SK-N-SH treated with all-trans-retinoic acid at 6 μM for 48 hours (cell line): ENCODE data around the gene GTF2A1.
A peak's percentile ranks its signal among the peaks of the same experiment; 100 is the strongest.

Source experiments
- ATAC-seq: fragments of 200-7000 bp; cut with Tn5 transposase; 3 replicates; pipeline ENCODE4 v1.9.1; 2020; ENCODE audit warnings: mild to moderate bottlenecking, moderate library complexity
- CSDC2 ChIP-seq: fragments of 250-450 bp; sonication (Bioruptor Pico); IDR thresholded peaks from 2 replicates; pipeline ENCODE4 v1.5.0; 2020; ENCODE audit warnings: mild to moderate bottlenecking, moderate library complexity
- ESRRG ChIP-seq: fragments of 250-450 bp; sonication (Bioruptor Pico); IDR thresholded peaks from 2 replicates; pipeline ENCODE4 v1.6.1; 2021; ENCODE audit warnings: mild to moderate bottlenecking
- GLIS3 ChIP-seq: fragments of 250-450 bp; sonication (Bioruptor Pico); IDR thresholded peaks from 2 replicates; pipeline ENCODE4 v1.5.0; 2020; ENCODE audit warnings: mild to moderate bottlenecking, moderate library complexity
- ISL1 ChIP-seq: fragments of 250-450 bp; sonication (Bioruptor Pico); IDR thresholded peaks from 2 replicates; pipeline ENCODE4 v2.1.2; 2022; ENCODE audit warnings: mild to moderate bottlenecking, moderate library complexity
- OSR1 ChIP-seq: fragments of 250-450 bp; sonication (Bioruptor Pico); IDR thresholded peaks from 2 replicates; pipeline ENCODE4 v1.8.0; 2022; ENCODE audit warnings: moderate library complexity, mild to moderate bottlenecking, inconsistent platforms
- PPARA ChIP-seq: fragments of 250-450 bp; sonication (Bioruptor Pico); IDR thresholded peaks from 2 replicates; pipeline ENCODE4 v1.5.0; 2020; ENCODE audit warnings: mild to moderate bottlenecking, borderline replicate concordance
- RARB ChIP-seq: fragments of 250-450 bp; sonication (Bioruptor Pico); IDR thresholded peaks from 2 replicates; pipeline ENCODE4 v1.8.0; 2021; ENCODE audit warnings: mild to moderate bottlenecking, moderate library complexity
- SNAI2 ChIP-seq: fragments of 250-450 bp; sonication (Bioruptor Pico); IDR thresholded peaks from 2 replicates; pipeline ENCODE4 v1.5.0; 2020; ENCODE audit warnings: mild to moderate bottlenecking, moderate library complexity
- TCF4 ChIP-seq: fragments of 250-450 bp; sonication (Bioruptor Pico); IDR thresholded peaks from 2 replicates; pipeline ENCODE4 v1.8.0; 2021; ENCODE audit warnings: mild to moderate bottlenecking, moderate library complexity, borderline replicate concordance
- TOX ChIP-seq: fragments of 250-450 bp; sonication (Bioruptor Pico); IDR thresholded peaks from 2 replicates; pipeline ENCODE4 v1.8.0; 2021; ENCODE audit warnings: mild to moderate bottlenecking, moderate library complexity, borderline replicate concordance
- ZC3H10 ChIP-seq: fragments of 250-450 bp; sonication (Bioruptor Pico); IDR thresholded peaks from 2 replicates; pipeline ENCODE4 v1.5.1; 2021; ENCODE audit warnings: mild to moderate bottlenecking, moderate library complexity
- ZFP3 ChIP-seq: fragments of 250-450 bp; sonication (Bioruptor Pico); IDR thresholded peaks from 2 replicates; pipeline ENCODE4 v1.5.0; 2020; ENCODE audit warnings: mild to moderate bottlenecking, moderate library complexity
- ZNF565 ChIP-seq: fragments of 450-650 bp; formaldehyde crosslinking; conservative IDR thresholded peaks from 2 replicates; pipeline ENCODE4 v1.5.0; 2020; ENCODE audit warnings: low read depth, mild to moderate bottlenecking, moderate library complexity
- ZNF70 ChIP-seq: fragments of 450-650 bp; formaldehyde crosslinking; IDR thresholded peaks from 2 replicates; pipeline ENCODE4 v1.5.0; 2020; ENCODE audit warnings: mild to moderate bottlenecking, moderate library complexity
- ZNF8 ChIP-seq: fragments of 450-650 bp; formaldehyde crosslinking; IDR thresholded peaks from 2 replicates; pipeline ENCODE4 v1.5.0; 2020; ENCODE audit warnings: mild to moderate bottlenecking, moderate library complexity
- TF ChIP-seq, protein P1 (sequence below): fragments of 250-450 bp; sonication (Bioruptor Pico); IDR thresholded peaks from 2 replicates; pipeline ENCODE4 v1.5.1; 2021; ENCODE audit warnings: mild to moderate bottlenecking, moderate library complexity
- TF ChIP-seq, protein P2 (sequence below): fragments of 250-450 bp; sonication (Bioruptor Pico); IDR thresholded peaks from 2 replicates; pipeline ENCODE4 v1.8.0; 2020; ENCODE audit warnings: mild to moderate bottlenecking, moderate library complexity, borderline replicate concordance
- TF ChIP-seq, protein P3 (sequence below): fragments of 250-450 bp; sonication (Bioruptor Pico); IDR thresholded peaks from 2 replicates; pipeline ENCODE4 v1.8.0; 2021; ENCODE audit warnings: low read depth, mild to moderate bottlenecking, moderate library complexity, borderline replicate concordance
- TF ChIP-seq, protein P4 (sequence below): fragments of 250-450 bp; sonication (Bioruptor Pico); IDR thresholded peaks from 2 replicates; pipeline ENCODE4 v1.5.0; 2020; ENCODE audit warnings: mild to moderate bottlenecking, moderate library complexity
- TF ChIP-seq, protein P5 (sequence below): fragments of 250-450 bp; sonication (Bioruptor Pico); IDR thresholded peaks from 2 replicates; pipeline ENCODE4 v1.5.1; 2020; ENCODE audit warnings: low read depth, mild to moderate bottlenecking, moderate library complexity

The GTF2A1 gene

DNA sequence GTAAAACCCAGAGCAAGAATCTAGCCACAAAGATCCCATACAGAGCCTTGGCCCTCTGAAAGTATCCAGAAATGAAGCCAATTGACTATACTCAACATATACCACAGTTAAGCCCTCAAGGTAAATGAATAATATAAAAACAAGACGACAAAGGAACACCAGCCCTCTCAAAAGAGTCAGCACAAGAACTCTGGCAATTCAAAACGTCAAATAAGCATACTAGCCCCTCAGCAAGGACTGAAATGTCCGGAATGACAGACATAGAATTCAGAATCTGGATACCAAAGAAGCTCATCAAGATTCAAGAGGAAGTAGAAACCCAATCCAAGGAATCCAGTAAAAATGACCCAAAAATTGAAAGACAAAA, 49.9 kb downstream of the GTF2A1 start:
- ATAC-seq, result no peak
- no peak for TF ChIP-seq OSR1 (CRISPR knock-in tag)
- TF ChIP-seq, protein P1, sequence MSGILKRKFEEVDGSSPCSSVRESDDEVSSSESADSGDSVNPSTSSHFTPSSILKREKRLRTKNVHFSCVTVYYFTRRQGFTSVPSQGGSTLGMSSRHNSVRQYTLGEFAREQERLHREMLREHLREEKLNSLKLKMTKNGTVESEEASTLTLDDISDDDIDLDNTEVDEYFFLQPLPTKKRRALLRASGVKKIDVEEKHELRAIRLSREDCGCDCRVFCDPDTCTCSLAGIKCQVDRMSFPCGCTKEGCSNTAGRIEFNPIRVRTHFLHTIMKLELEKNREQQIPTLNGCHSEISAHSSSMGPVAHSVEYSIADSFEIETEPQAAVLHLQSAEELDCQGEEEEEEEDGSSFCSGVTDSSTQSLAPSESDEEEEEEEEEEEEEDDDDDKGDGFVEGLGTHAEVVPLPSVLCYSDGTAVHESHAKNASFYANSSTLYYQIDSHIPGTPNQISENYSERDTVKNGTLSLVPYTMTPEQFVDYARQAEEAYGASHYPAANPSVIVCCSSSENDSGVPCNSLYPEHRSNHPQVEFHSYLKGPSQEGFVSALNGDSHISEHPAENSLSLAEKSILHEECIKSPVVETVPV, result no peak

DNA sequence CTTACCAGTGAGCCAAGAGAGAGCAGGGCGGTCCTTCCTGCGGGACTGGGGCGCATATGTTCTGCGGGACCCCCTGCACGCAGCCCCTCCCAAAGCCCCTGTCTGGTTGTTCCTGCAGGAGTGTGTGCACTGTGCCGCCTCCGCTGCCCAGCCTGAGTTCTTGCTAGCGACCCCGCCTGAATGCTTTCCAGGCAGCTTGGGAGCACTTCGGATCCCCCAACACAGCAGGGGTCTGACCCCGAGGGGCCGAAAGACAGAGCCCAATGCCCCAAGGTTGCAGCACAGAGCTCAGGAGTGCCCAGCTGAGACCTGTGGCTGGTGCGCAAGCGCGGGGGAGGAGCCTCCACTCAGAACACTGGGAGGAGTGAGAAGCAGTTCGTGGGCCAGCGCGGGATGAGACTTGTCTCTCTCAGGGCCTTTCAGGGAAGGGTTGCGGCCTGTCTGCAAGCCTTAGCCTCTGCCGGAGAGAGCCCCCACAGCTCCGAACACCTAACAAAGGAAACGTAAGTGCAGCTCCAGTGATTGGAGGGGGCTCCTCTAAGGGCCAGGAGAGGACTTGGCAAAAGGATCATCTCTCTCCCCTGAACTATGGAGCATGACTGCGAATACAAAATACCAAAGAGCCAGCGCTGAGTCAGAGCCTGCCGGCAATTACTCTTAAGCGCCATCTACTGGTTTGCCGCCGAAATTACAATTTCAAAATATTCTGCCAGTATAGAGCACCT, 50.5 kb downstream of the GTF2A1 start:
- peak; percentile 100 for ATAC-seq
- no peak for TF ChIP-seq TCF4 (CRISPR knock-in tag)
- no peak for TF ChIP-seq GLIS3 (CRISPR knock-in tag)
- TF ChIP-seq PPARA (CRISPR knock-in tag), result no peak
- TF ChIP-seq, protein P1, result no peak
- no peak for TF ChIP-seq ZNF565 (CRISPR knock-in tag)
- TF ChIP-seq RARB (CRISPR knock-in tag), result no peak
- TF ChIP-seq, protein P2, sequence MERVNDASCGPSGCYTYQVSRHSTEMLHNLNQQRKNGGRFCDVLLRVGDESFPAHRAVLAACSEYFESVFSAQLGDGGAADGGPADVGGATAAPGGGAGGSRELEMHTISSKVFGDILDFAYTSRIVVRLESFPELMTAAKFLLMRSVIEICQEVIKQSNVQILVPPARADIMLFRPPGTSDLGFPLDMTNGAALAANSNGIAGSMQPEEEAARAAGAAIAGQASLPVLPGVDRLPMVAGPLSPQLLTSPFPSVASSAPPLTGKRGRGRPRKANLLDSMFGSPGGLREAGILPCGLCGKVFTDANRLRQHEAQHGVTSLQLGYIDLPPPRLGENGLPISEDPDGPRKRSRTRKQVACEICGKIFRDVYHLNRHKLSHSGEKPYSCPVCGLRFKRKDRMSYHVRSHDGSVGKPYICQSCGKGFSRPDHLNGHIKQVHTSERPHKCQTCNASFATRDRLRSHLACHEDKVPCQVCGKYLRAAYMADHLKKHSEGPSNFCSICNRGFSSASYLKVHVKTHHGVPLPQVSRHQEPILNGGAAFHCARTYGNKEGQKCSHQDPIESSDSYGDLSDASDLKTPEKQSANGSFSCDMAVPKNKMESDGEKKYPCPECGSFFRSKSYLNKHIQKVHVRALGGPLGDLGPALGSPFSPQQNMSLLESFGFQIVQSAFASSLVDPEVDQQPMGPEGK (CRISPR knock-in tag), result no peak
- TF ChIP-seq ISL1 (CRISPR knock-in tag), result no peak
- TF ChIP-seq CSDC2 (CRISPR knock-in tag), result no peak
- TF ChIP-seq ZNF70 (CRISPR knock-in tag), result no peak
- no peak for TF ChIP-seq ZNF8
- no peak for TF ChIP-seq SNAI2 (CRISPR knock-in tag)
- TF ChIP-seq, protein P3, sequence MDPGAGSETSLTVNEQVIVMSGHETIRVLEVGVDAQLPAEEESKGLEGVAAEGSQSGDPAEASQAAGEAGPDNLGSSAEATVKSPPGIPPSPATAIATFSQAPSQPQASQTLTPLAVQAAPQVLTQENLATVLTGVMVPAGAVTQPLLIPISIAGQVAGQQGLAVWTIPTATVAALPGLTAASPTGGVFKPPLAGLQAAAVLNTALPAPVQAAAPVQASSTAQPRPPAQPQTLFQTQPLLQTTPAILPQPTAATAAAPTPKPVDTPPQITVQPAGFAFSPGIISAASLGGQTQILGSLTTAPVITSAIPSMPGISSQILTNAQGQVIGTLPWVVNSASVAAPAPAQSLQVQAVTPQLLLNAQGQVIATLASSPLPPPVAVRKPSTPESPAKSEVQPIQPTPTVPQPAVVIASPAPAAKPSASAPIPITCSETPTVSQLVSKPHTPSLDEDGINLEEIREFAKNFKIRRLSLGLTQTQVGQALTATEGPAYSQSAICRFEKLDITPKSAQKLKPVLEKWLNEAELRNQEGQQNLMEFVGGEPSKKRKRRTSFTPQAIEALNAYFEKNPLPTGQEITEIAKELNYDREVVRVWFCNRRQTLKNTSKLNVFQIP (CRISPR knock-in tag), result no peak
- no peak for TF ChIP-seq TOX (CRISPR knock-in tag)
- TF ChIP-seq, protein P4, sequence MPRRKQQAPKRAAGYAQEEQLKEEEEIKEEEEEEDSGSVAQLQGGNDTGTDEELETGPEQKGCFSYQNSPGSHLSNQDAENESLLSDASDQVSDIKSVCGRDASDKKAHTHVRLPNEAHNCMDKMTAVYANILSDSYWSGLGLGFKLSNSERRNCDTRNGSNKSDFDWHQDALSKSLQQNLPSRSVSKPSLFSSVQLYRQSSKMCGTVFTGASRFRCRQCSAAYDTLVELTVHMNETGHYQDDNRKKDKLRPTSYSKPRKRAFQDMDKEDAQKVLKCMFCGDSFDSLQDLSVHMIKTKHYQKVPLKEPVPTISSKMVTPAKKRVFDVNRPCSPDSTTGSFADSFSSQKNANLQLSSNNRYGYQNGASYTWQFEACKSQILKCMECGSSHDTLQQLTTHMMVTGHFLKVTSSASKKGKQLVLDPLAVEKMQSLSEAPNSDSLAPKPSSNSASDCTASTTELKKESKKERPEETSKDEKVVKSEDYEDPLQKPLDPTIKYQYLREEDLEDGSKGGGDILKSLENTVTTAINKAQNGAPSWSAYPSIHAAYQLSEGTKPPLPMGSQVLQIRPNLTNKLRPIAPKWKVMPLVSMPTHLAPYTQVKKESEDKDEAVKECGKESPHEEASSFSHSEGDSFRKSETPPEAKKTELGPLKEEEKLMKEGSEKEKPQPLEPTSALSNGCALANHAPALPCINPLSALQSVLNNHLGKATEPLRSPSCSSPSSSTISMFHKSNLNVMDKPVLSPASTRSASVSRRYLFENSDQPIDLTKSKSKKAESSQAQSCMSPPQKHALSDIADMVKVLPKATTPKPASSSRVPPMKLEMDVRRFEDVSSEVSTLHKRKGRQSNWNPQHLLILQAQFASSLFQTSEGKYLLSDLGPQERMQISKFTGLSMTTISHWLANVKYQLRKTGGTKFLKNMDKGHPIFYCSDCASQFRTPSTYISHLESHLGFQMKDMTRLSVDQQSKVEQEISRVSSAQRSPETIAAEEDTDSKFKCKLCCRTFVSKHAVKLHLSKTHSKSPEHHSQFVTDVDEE (CRISPR knock-in tag), result no peak
- TF ChIP-seq ZC3H10 (CRISPR knock-in tag), result no peak
- TF ChIP-seq ESRRG, result no peak
- TF ChIP-seq, protein P5, sequence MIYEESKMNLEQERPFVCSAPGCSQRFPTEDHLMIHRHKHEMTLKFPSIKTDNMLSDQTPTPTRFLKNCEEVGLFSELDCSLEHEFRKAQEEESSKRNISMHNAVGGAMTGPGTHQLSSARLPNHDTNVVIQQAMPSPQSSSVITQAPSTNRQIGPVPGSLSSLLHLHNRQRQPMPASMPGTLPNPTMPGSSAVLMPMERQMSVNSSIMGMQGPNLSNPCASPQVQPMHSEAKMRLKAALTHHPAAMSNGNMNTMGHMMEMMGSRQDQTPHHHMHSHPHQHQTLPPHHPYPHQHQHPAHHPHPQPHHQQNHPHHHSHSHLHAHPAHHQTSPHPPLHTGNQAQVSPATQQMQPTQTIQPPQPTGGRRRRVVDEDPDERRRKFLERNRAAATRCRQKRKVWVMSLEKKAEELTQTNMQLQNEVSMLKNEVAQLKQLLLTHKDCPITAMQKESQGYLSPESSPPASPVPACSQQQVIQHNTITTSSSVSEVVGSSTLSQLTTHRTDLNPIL (CRISPR knock-in tag), result no peak
- TF ChIP-seq ZFP3 (CRISPR knock-in tag), result no peak

DNA sequence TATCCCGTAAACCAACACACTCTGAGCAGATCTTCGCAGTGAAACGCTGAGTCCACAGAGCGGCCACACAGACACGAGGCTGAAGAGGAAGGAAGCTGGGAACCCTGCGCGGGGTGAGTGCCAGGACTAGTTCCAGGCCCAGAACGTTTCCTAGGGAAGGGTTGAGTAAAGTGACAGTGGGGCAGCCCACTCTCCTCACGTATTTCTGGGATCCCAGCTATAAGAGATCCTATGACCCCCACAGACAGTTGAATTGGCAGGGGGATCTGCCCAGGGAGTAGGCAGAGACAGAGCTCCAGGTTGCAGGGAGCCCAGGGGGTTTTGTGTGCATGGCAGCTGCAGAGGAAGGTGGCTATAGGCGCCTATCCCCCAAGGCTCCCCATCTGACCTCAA, 51.1 kb downstream of the GTF2A1 start:
- peak; percentile 51 for ATAC-seq
- TF ChIP-seq, protein P1, result no peak
- TF ChIP-seq CSDC2 (CRISPR knock-in tag) (no peak), ZNF8 (no peak), ZNF70 (CRISPR knock-in tag) (no peak), ZC3H10 (CRISPR knock-in tag) (no peak), TOX (CRISPR knock-in tag) (no peak), ZFP3 (CRISPR knock-in tag) (no peak), OSR1 (CRISPR knock-in tag) (no peak)
- TF ChIP-seq, protein P2 (CRISPR knock-in tag), result no peak
- TF ChIP-seq, protein P5 (CRISPR knock-in tag), result no peak
